HG03457 (cell line): Measurements from ENCODE around the gene FRAS1.
"Not testable (repeated sequence)": the region's sequence is repeated elsewhere in the genome, so short reads cannot be mapped to it uniquely, and the experiment has no call there.

Source experiments
- ATAC-seq: cut with Tn5 transposase; IDR thresholded peaks from one replicate; pipeline ENCODE4 v1.9.1; 2021; ENCODE audit warnings: moderate number of reproducible peaks; ENCODE audit not compliant: unreplicated experiment

Gene FRAS1

GRCh38 chr4:78483811-78484210, 426.7 kb downstream of the FRAS1 start:
- ATAC-seq = no peak

- ATAC-seq = no peak
Measured at GRCh38 chr4:78484574-78484973, 427.5 kb downstream of the FRAS1 start.

GRCh38 chr4:78493731-78494130, 436.6 kb downstream of the FRAS1 start:
- no peak for ATAC-seq

- ATAC-seq = no peak
Measured at GRCh38 chr4:78496021-78496643, 439.0 kb downstream of the FRAS1 start.

- ATAC-seq = not testable (repeated sequence)
Measured at GRCh38 chr4:78506260-78506659, 449.1 kb downstream of the FRAS1 start.

GRCh38 chr4:78509043-78509442, 451.9 kb downstream of the FRAS1 start:
- no peak for ATAC-seq

GRCh38 chr4:78510108-78510507, 453.0 kb downstream of the FRAS1 start:
- ATAC-seq = no peak

GRCh38 chr4:78510681-78511080, 453.6 kb downstream of the FRAS1 start:
- ATAC-seq = no peak

- ATAC-seq = no peak
Measured at GRCh38 chr4:78512357-78512920, 455.3 kb downstream of the FRAS1 start.

GRCh38 chr4:78513411-78513975, 456.4 kb downstream of the FRAS1 start:
- no peak for ATAC-seq

- no peak for ATAC-seq
Measured at GRCh38 chr4:78517050-78517652, 460.0 kb downstream of the FRAS1 start.

- ATAC-seq = no peak
Measured at GRCh38 chr4:78518561-78518960, 461.4 kb downstream of the FRAS1 start.

- ATAC-seq = no peak
Measured at GRCh38 chr4:78519962-78520361, 462.8 kb downstream of the FRAS1 start.

GRCh38 chr4:78520808-78521226, 463.7 kb downstream of the FRAS1 start:
- no peak for ATAC-seq

- no peak for ATAC-seq
Measured at GRCh38 chr4:78524009-78524408, 466.9 kb downstream of the FRAS1 start.

- no peak for ATAC-seq
Measured at GRCh38 chr4:78525559-78525958, 468.4 kb downstream of the FRAS1 start.

GRCh38 chr4:78527103-78527502, 470.0 kb downstream of the FRAS1 start:
- no peak for ATAC-seq

- no peak for ATAC-seq
Measured at GRCh38 chr4:78527555-78527954, 470.4 kb downstream of the FRAS1 start.

- no peak for ATAC-seq
Measured at GRCh38 chr4:78528327-78528726, 471.2 kb downstream of the FRAS1 start.

GRCh38 chr4:78529569-78530209, 472.6 kb downstream of the FRAS1 start:
- ATAC-seq = no peak

GRCh38 chr4:78532046-78532445, 474.9 kb downstream of the FRAS1 start:
- no peak for ATAC-seq

GRCh38 chr4:78533854-78534253, 476.7 kb downstream of the FRAS1 start:
- no peak for ATAC-seq
